ENCODE data around the gene CCDC179. TPM values are rescaled to one million over a fixed set of nuclear protein-coding genes. Genes with fewer than 3 reads are reported as not detected.

The CCDC179 gene
- not detected for total RNA-seq (2013)
- polyA plus RNA-seq = not detected
- not detected in 2 replicates for polyA minus RNA-seq
- total RNA-seq = 0 to 0.12 (median 0) reads per million in 11 experiments

DNA sequence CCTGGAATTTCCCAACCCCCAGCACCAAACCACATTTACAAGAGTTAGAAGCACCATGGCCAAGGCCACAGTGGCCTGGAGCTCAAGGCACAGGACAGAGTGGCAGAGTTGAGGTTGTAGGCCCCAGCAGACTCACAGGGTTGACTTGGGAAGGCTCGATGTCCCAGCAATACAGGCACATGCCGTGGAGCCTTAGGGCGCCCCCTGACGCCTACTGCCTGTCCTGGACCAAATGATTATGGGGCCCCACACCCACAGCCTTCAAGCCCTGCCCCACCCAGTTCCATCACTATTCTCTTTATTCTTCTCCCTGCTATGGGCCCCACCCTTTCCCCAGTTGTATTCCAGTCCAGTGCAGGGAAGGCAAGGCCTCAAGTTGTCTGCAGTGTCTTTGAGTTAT is at the start of gene CCDC179:
CCDC179 (minus strand) TSS at position 234 of the 400 bp plus-strand sequence; CDS start at position 181, 53 bp downstream.
- H3K4me1 Mint-ChIP-seq = no peaks in the 10 kb centered on the region
- no peak for DNase-seq
- no peaks in the 10 kb centered on the region for H4K20me1 ChIP-seq (ENCODE audit: insufficient read depth, low read length)
- 98% methylated on average over 4 of the region's 4 CpGs for WGBS (ENCODE audit: insufficient coverage)
- no peak within 1 kb of the TSS for H3K4me3 Mint-ChIP-seq
- H3K9me3 Mint-ChIP-seq = peaks cover 0 to 6% (median 2%) of the 10 kb centered on the region in 7 donors
- H3K4me3 ChIP-seq (replicated peaks in 1 of 3; ENCODE audit: low read depth in 2 of 3, low read length in 3 of 3) = no peak within 1 kb of the TSS
- no peak within 1 kb of the TSS for H3K27ac ChIP-seq (ENCODE audit: low read depth in 1 of 2, low read length in 2 of 2)
- H3K36me3 Mint-ChIP-seq = no peaks in the 10 kb centered on the region
- intact Hi-C loops (cut with micrococcal nuclease) = no loop called here
- no peaks in the 10 kb centered on the region for H3K9me3 ChIP-seq (replicated peaks in 1 of 2; ENCODE audit: control insufficient read depth in 1 of 2, insufficient read depth in 1 of 2, low read length in 2 of 2)
- H3K79me2 ChIP-seq (ENCODE audit: insufficient read depth, low read length) = no peaks in the 10 kb centered on the region
- no peak within 1 kb of the TSS for H3K4me2 ChIP-seq (replicated peaks; ENCODE audit: extremely low read depth, low read length, poor library complexity, severe bottlenecking)
- no peaks in the 10 kb centered on the region for H3K36me3 ChIP-seq (replicated peaks in 1 of 2; ENCODE audit: control insufficient read depth in 1 of 2, insufficient read depth in 2 of 2, low read length in 2 of 2)
- H2AFZ ChIP-seq (ENCODE audit: insufficient read depth, low read depth, low read length, poor library complexity, severe bottlenecking) = no peak within 1 kb of the TSS
- TF ChIP-seq, protein P1, sequence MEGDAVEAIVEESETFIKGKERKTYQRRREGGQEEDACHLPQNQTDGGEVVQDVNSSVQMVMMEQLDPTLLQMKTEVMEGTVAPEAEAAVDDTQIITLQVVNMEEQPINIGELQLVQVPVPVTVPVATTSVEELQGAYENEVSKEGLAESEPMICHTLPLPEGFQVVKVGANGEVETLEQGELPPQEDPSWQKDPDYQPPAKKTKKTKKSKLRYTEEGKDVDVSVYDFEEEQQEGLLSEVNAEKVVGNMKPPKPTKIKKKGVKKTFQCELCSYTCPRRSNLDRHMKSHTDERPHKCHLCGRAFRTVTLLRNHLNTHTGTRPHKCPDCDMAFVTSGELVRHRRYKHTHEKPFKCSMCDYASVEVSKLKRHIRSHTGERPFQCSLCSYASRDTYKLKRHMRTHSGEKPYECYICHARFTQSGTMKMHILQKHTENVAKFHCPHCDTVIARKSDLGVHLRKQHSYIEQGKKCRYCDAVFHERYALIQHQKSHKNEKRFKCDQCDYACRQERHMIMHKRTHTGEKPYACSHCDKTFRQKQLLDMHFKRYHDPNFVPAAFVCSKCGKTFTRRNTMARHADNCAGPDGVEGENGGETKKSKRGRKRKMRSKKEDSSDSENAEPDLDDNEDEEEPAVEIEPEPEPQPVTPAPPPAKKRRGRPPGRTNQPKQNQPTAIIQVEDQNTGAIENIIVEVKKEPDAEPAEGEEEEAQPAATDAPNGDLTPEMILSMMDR (IDR thresholded peaks at IDR 0.05) = no peak
- peaks cover 0 to 2% (median 0%) of the 10 kb centered on the region in 3 donors for H3K27me3 Mint-ChIP-seq (ENCODE audit: low read depth in 3 of 3)
- no peak within 1 kb of the TSS for H3K9ac ChIP-seq (ENCODE audit: insufficient read depth, low read length, poor library complexity, severe bottlenecking)
- no peaks in the 10 kb centered on the region for H3K27me3 ChIP-seq (ENCODE audit: control insufficient read depth in 2 of 2, insufficient read depth in 2 of 2, low read length in 2 of 2)
- H3K4me1 ChIP-seq (ENCODE audit: control insufficient read depth in 1 of 2, insufficient read depth in 2 of 2, low read length in 2 of 2) = no peaks in the 10 kb centered on the region
- H3K27ac Mint-ChIP-seq = no peak within 1 kb of the TSS

DNA sequence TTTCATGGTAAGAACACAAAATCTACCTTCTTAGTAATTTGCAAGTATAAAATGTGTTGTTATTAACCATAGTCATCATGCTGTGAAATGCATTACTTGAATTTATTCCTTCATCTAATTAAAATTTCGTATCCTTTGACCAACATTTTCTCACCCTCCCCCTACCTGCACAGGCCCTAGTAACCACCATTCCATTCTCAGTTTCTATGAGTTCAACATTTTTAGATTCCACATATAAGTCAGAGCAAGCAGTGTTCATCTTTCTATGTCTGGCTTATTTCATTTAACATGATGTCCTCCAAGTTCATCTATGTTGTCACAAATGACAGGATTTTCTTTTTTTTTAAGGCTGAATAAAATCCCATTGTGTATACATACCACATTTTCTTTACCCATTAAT is 43.5 kb upstream of the CCDC179 start:
- Histone ChIP-seq H3K27ac (ENCODE audit: low read depth in 1 of 2, low read length in 2 of 2) (no peak overlapping the region), H4K20me1 (ENCODE audit: insufficient read depth, low read length) (no peaks in the 10 kb centered on the region), H3K79me2 (ENCODE audit: insufficient read depth, low read length) (no peaks in the 10 kb centered on the region), H2AFZ (ENCODE audit: insufficient read depth, low read depth, low read length, poor library complexity, severe bottlenecking) (no peak overlapping the region), H3K36me3 (replicated peaks in 1 of 2; ENCODE audit: control insufficient read depth in 1 of 2, insufficient read depth in 2 of 2, low read length in 2 of 2) (no peaks in the 10 kb centered on the region), H3K4me1 (ENCODE audit: control insufficient read depth in 1 of 2, insufficient read depth in 2 of 2, low read length in 2 of 2) (no peaks in the 10 kb centered on the region), H3K4me3 (replicated peaks in 1 of 3; ENCODE audit: low read depth in 2 of 3, low read length in 3 of 3) (no peak overlapping the region), H3K4me2 (replicated peaks; ENCODE audit: extremely low read depth, low read length, poor library complexity, severe bottlenecking) (no peak overlapping the region), H3K9me3 (replicated peaks in 1 of 2; ENCODE audit: control insufficient read depth in 1 of 2, insufficient read depth in 1 of 2, low read length in 2 of 2) (peaks cover 5 to 6% of the 10 kb centered on the region in 2 donors), H3K9ac (ENCODE audit: insufficient read depth, low read length, poor library complexity, severe bottlenecking) (no peak overlapping the region), H3K27me3 (ENCODE audit: control insufficient read depth in 2 of 2, insufficient read depth in 2 of 2, low read length in 2 of 2) (no peaks in the 10 kb centered on the region)
- H3K27me3 Mint-ChIP-seq (ENCODE audit: low read depth in 3 of 3) = no peaks in the 10 kb centered on the region
- H3K4me1 Mint-ChIP-seq = no peaks in the 10 kb centered on the region
- no peak overlapping the region for H3K27ac Mint-ChIP-seq
- H3K9me3 Mint-ChIP-seq = peaks cover 3 to 10% (median 7%) of the 10 kb centered on the region in 7 donors
- DNase-seq = no peak
- TF ChIP-seq, protein P1 (IDR thresholded peaks at IDR 0.05) = no peak
- H3K36me3 Mint-ChIP-seq = no peaks in the 10 kb centered on the region
- no peak overlapping the region for H3K4me3 Mint-ChIP-seq
- intact Hi-C loops (cut with micrococcal nuclease) = no loop called here
- 100% methylated on average over 1 of the region's 1 CpG for WGBS (ENCODE audit: insufficient coverage)
